HG03432 (cell line): ENCODE measurements around the gene FSTL1.

Source experiments
- ATAC-seq: cut with Tn5 transposase; IDR thresholded peaks from one replicate; pipeline ENCODE4 v1.9.1; 2021; ENCODE audit warnings: mild to moderate bottlenecking, moderate library complexity; ENCODE audit not compliant: unreplicated experiment

Gene FSTL1

GRCh38 chr3:120364101-120364500 is 86.7 kb downstream of the FSTL1 start:
- ATAC-seq = no peak

- ATAC-seq = no peak
These were observed 93.0 kb downstream of the FSTL1 start for GRCh38 chr3:120357807-120358206.

- ATAC-seq = no peak
These were observed 95.3 kb downstream of the FSTL1 start for GRCh38 chr3:120355486-120355885.

GRCh38 chr3:120353463-120353862 is 97.3 kb downstream of the FSTL1 start:
- no peak for ATAC-seq

GRCh38 chr3:120352017-120352416 is 98.8 kb downstream of the FSTL1 start:
- no peak for ATAC-seq

GRCh38 chr3:120350401-120350941 is 100.3 kb downstream of the FSTL1 start:
- no peak for ATAC-seq

GRCh38 chr3:120349855-120350125 is 101.0 kb downstream of the FSTL1 start:
- no peak for ATAC-seq

- peak; percentile 92 for ATAC-seq
These were observed 101.6 kb downstream of the FSTL1 start, which contains the start of gene LRRC58 for GRCh38 chr3:120348991-120349854. TSS of gene LRRC58 (minus strand) at chr3:120349354. CDS start at chr3:120349243, 111 bp downstream.

- peak; percentile 45 for ATAC-seq
These were observed 102.5 kb downstream of the FSTL1 start for GRCh38 chr3:120348065-120348990.

GRCh38 chr3:120344349-120344748 is 106.4 kb downstream of the FSTL1 start:
- no peak for ATAC-seq
